ENCODE data around the gene CCL17. TPM values are rescaled to one million over a fixed set of nuclear protein-coding genes. Genes with fewer than 3 reads are reported as not detected.
A peak's percentile ranks its signal among the peaks of the same experiment; 100 is the strongest.

Gene CCL17
- total and polyA plus RNA-seq, 10 of the 15 experiments (the other 5 are each of a cell fraction or from before 2014, with no cell fraction given), result 1.2 to 84.9 (median 34.2) TPM

GRCh38 chr16:57383276-57384247 lies 21.0 kb upstream of the CCL17 start:
- TF ChIP-seq PAX8 (IDR thresholded peaks at IDR 0.05) (no peak), EED (IDR thresholded peaks at IDR 0.05; ENCODE audit: low read depth) (no peak), CHD1 (IDR thresholded peaks at IDR 0.05; ENCODE audit: low read depth, low read length) (no peak), E4F1 (IDR thresholded peaks at IDR 0.05; ENCODE audit: borderline replicate concordance, partially characterized antibody) (no peak)
- no peaks in the 10 kb centered on the region for H3K36me3 ChIP-seq (ENCODE audit: control insufficient read depth in 2 of 2, insufficient read depth in 2 of 2, low read length in 1 of 2)
- no peaks in the 10 kb centered on the region for H3K79me2 ChIP-seq (ENCODE audit: control insufficient read depth, insufficient read depth, low read length)
- H3K9ac ChIP-seq (ENCODE audit: control insufficient read depth, insufficient read depth, low read length), result no peak overlapping the region
- TSS peak; percentile 55 for BruUV-seq (replicated peaks)
- no peak for ATAC-seq
- peaks cover 61% of the 10 kb centered on the region for H3K4me1 ChIP-seq (ENCODE audit: control insufficient read depth, insufficient read depth, low read length)
- CTCF ChIA-PET, result interaction anchor here (0.6 kb wide), 1 partner anchor 34 kb away, joined by 3 read pairs; no protein-coding TSS in a partner anchor
- no peak overlapping the region for H3K4me2 ChIP-seq (ENCODE audit: control insufficient read depth, insufficient read depth)
- H3K27ac ChIP-seq (ENCODE audit: control insufficient read depth, insufficient read depth), result no peak overlapping the region
- in situ Hi-C loops (cut with MboI) (no loop called here), intact Hi-C loops (cut with micrococcal nuclease; ENCODE audit: unreplicated experiment) (no loop called here)
- RAD21 ChIA-PET (ENCODE audit: unreplicated experiment), result interaction anchor here (0.9 to 1.1 kb wide), 2 partner anchors 28 to 83 kb away, joined by 3 to 4 read pairs; no protein-coding TSS in a partner anchor
- FAIRE-seq, result no peak
- H2AFZ ChIP-seq (ENCODE audit: control insufficient read depth, low read depth, low read length), result no peak overlapping the region
- no peak overlapping the region for H3K4me3 ChIP-seq
- no peaks in the 10 kb centered on the region for H3K9me3 ChIP-seq (replicated peaks; ENCODE audit: control insufficient read depth, insufficient read depth, low read length)
- POLR2A ChIA-PET, result no interaction called here
- no peaks in the 10 kb centered on the region for H3K27me3 ChIP-seq (replicated peaks in 1 of 2; ENCODE audit: control insufficient read depth in 2 of 2, insufficient read depth in 2 of 2, low read length in 1 of 2)
- SMC1A ChIA-PET (ENCODE audit: uncharacterized antibody, unreplicated experiment), result no interaction called here
- WGBS (ENCODE audit: insufficient coverage, insufficient replicate concordance, low lambda C conversion rate, missing lambda C conversion rate), result 63% methylated on average over 8 of the region's 8 CpGs
- DNase-seq (ENCODE audit: low read depth, low spot score), result no peak
- no peaks in the 10 kb centered on the region for H4K20me1 ChIP-seq (ENCODE audit: control insufficient read depth, insufficient read depth)
